PC-3 (cell line): ENCODE measurements around the gene QRICH2. TPM values are rescaled to one million over a fixed set of nuclear protein-coding genes. Genes with fewer than 3 reads are reported as not detected.

Experiments used
- ATAC-seq: fragments of 200-7000 bp; cut with Tn5 transposase; 2 replicates; pipeline ENCODE4 v1.9.1; 2020; ENCODE audit warnings: mild to moderate bottlenecking, moderate library complexity
- BruUV-seq: library from RNA; stranded (reverse); fragments of 400-500 nt; replicated peaks from 2 replicates; lab custom pipeline; 2021; lab: Mats Ljungman, UMichigan
- CTCF ChIA-PET: fragments of 300-600 bp; sonication (Branson Sonifier 250); formaldehyde crosslinking; loops from one replicate; lab custom pipeline; 2022; ENCODE audit warnings: antibody characterized with exemption; lab: Charles Lee
- POLR2A ChIA-PET: fragments of 300-600 bp; sonication (Branson Sonifier 250); formaldehyde crosslinking; loops from one replicate; lab custom pipeline; 2022; ENCODE audit warnings: antibody characterized with exemption; ENCODE audit not compliant: unreplicated experiment; lab: Charles Lee
- DNase-seq: peaks from one replicate; pipeline ENCODE4 v3.0.0-alpha.2; 2015
- H2AFZ ChIP-seq: fragments of 300-600 bp; sonication (generic); 2 replicates; pipeline ENCODE4 v1.6.0; 2016; ENCODE audit warnings: antibody characterized with exemption, low read length
- H3F3A ChIP-seq: fragments of 300-600 bp; sonication (generic); one replicate; pipeline ENCODE4 v1.6.0; 2017; ENCODE audit warnings: antibody characterized with exemption, low read length, control low read depth, mild to moderate bottlenecking; ENCODE audit not compliant: unreplicated experiment
- H3K27ac ChIP-seq: fragments of 300-600 bp; sonication (generic); 2 replicates; pipeline ENCODE4 v1.5.1; 2016; ENCODE audit warnings: mild to moderate bottlenecking, low read length
- H3K27me3 ChIP-seq: fragments of 300-600 bp; sonication (generic); 2 replicates; pipeline ENCODE4 v1.6.1; 2016; ENCODE audit warnings: low read length, mixed read lengths
- H3K36me3 ChIP-seq: fragments of 300-600 bp; sonication (generic); 2 replicates; pipeline ENCODE4 v1.6.1; 2016; ENCODE audit warnings: low read depth, mixed run types, low read length, mixed read lengths
- H3K4me1 ChIP-seq: fragments of 300-600 bp; sonication (generic); 2 replicates; pipeline ENCODE4 v1.5.1; 2016; ENCODE audit warnings: low read length; ENCODE audit not compliant: insufficient read depth
- H3K4me2 ChIP-seq: fragments of 300-600 bp; sonication (generic); 2 replicates; pipeline ENCODE4 v1.6.0; 2016; ENCODE audit warnings: low read length
- H3K4me3 ChIP-seq: fragments of 300-600 bp; sonication (generic); 2 replicates; pipeline ENCODE4 v1.5.1; 2016; ENCODE audit warnings: mild to moderate bottlenecking, low read length, mixed read lengths
- H3K79me2 ChIP-seq: fragments of 300-600 bp; sonication (generic); 2 replicates; pipeline ENCODE4 v1.6.1; 2017; ENCODE audit warnings: low read length, mixed read lengths
- H3K9ac ChIP-seq: fragments of 300-600 bp; sonication (generic); 2 replicates; pipeline ENCODE4 v1.6.0; 2016; ENCODE audit warnings: mild to moderate bottlenecking, low read length
- H3K9me2 ChIP-seq: fragments of 300-600 bp; sonication (generic); replicated peaks from 2 replicates; pipeline ENCODE4 v1.6.1; 2016; ENCODE audit warnings: mixed run types, low read length, mixed read lengths
- H3K9me3 ChIP-seq: fragments of 300-600 bp; sonication (generic); 2 replicates; pipeline ENCODE4 v1.6.1; 2016; ENCODE audit warnings: low read length, mixed read lengths
- H4K20me1 ChIP-seq: fragments of 300-600 bp; sonication (generic); 2 replicates; pipeline ENCODE4 v1.6.1; 2016; ENCODE audit warnings: low read length, mixed read lengths
- CTCF ChIP-seq: fragments of 300-600 bp; sonication (generic); conservative IDR thresholded peaks from 2 replicates; pipeline ENCODE4 v1.5.1; 2017; ENCODE audit warnings: antibody characterized with exemption, low read depth, mild to moderate bottlenecking, low read length
- EZH2 ChIP-seq: fragments of 300-600 bp; sonication (generic); IDR thresholded peaks from one replicate; pipeline ENCODE4 v1.6.1; 2017; ENCODE audit warnings: antibody characterized with exemption, mild to moderate bottlenecking, low read length; ENCODE audit not compliant: unreplicated experiment
- EZH2phosphoT487 ChIP-seq: fragments of 300-600 bp; sonication (generic); IDR thresholded peaks from 2 replicates; pipeline ENCODE4 v1.6.1; 2018; ENCODE audit warnings: mild to moderate bottlenecking, antibody characterized with exemption, low read length, borderline replicate concordance
- intact Hi-C: fragments of 100-400 bp; cut with micrococcal nuclease; formaldehyde crosslinking; loops from 2 replicates; pipeline ENCODE4 v1.9.0; 2023
- total RNA-seq: library from RNA; depleted of rRNA; stranded (reverse); fragments of >200 nt; gene quantifications from 2 replicates; pipeline ENCODE4 v1.2.3, GENCODE V29; 2014

Gene QRICH2
- total RNA-seq, 1 experiment from 2014 or later: 2.2 TPM

GRCh38 chr17:76281573-76282371 lies 26.3 kb downstream of the QRICH2 start:
- ATAC-seq (no peak), DNase-seq (no peak)
- Histone ChIP-seq H3F3A (no peaks in the 10 kb centered on the region), H3K4me2 (no peak overlapping the region), H3K9ac (no peak overlapping the region), H3K27ac (no peak overlapping the region), H3K9me3 (no peaks in the 10 kb centered on the region), H2AFZ (no peak overlapping the region), H4K20me1 (no peaks in the 10 kb centered on the region), H3K79me2 (no peaks in the 10 kb centered on the region), H3K4me3 (no peak overlapping the region), H3K4me1 (peaks cover 7% of the 10 kb centered on the region), H3K27me3 (no peaks in the 10 kb centered on the region), H3K9me2 (no peaks in the 10 kb centered on the region), H3K36me3 (no peaks in the 10 kb centered on the region)
- BruUV-seq: no TSS peak
- ChIA-PET CTCF (no interaction called here), POLR2A (no interaction called here)
- intact Hi-C loops: no loop called here
- TF ChIP-seq CTCF (no peak), EZH2 (no peak), EZH2phosphoT487 (no peak)

- DNase-seq (no peak), ATAC-seq (no peak)
- Histone ChIP-seq H3K4me2 (no peak overlapping the region), H3K9me3 (no peaks in the 10 kb centered on the region), H3K4me3 (no peak overlapping the region), H3F3A (no peaks in the 10 kb centered on the region), H3K4me1 (peaks cover 13% of the 10 kb centered on the region), H3K36me3 (no peaks in the 10 kb centered on the region), H3K9me2 (no peaks in the 10 kb centered on the region), H3K27ac (no peak overlapping the region), H4K20me1 (no peaks in the 10 kb centered on the region), H3K79me2 (no peaks in the 10 kb centered on the region), H3K27me3 (no peaks in the 10 kb centered on the region), H3K9ac (no peak overlapping the region), H2AFZ (no peak overlapping the region)
- ChIA-PET POLR2A (no interaction called here), CTCF (interaction anchor here (0.8 to 2.0 kb wide), 2 partner anchors 100 to 118 kb away, joined by 3 to 13 read pairs; no protein-coding TSS in a partner anchor)
- no TSS peak for BruUV-seq
- TF ChIP-seq EZH2phosphoT487 (no peak), EZH2 (no peak), CTCF (no peak)
- intact Hi-C loops: no loop called here
Observed at GRCh38 chr17:76280650-76281049, 27.4 kb downstream of the QRICH2 start.

GRCh38 chr17:76279742-76280287 lies 28.3 kb downstream of the QRICH2 start:
- no peaks in the 10 kb centered on the region for H4K20me1 ChIP-seq
- ChIA-PET POLR2A (no interaction called here), CTCF (interaction anchor here (0.5 to 2.0 kb wide), 16 partner anchors 15 to 167 kb away, joined by 3 to 15 read pairs (median 4); no protein-coding TSS in a partner anchor)
- no peaks in the 10 kb centered on the region for H3F3A ChIP-seq
- intact Hi-C loops: loop anchor here (1.0 to 10.0 kb wide), 3 partner anchors 32 to 375 kb away; partner anchors contain the start of gene MRPL38
- no peak overlapping the region for H3K4me2 ChIP-seq
- no TSS peak for BruUV-seq
- no peak; the same call in 1 of the 2 replicates for ATAC-seq
- H3K4me1 ChIP-seq: peaks cover 13% of the 10 kb centered on the region
- H3K36me3 ChIP-seq: no peaks in the 10 kb centered on the region
- H3K9me2 ChIP-seq: no peaks in the 10 kb centered on the region
- H2AFZ ChIP-seq: no peak overlapping the region
- H3K27ac ChIP-seq: no peak overlapping the region
- no peak overlapping the region for H3K9ac ChIP-seq
- TF ChIP-seq EZH2 (no peak), CTCF (no peak; the same call in 1 of the 2 replicates), EZH2phosphoT487 (no peak)
- no peaks in the 10 kb centered on the region for H3K79me2 ChIP-seq
- H3K27me3 ChIP-seq: no peaks in the 10 kb centered on the region
- DNase-seq: no peak
- H3K4me3 ChIP-seq: no peak overlapping the region
- no peaks in the 10 kb centered on the region for H3K9me3 ChIP-seq
